ENCODE results near the gene TMEM109.

DNA sequence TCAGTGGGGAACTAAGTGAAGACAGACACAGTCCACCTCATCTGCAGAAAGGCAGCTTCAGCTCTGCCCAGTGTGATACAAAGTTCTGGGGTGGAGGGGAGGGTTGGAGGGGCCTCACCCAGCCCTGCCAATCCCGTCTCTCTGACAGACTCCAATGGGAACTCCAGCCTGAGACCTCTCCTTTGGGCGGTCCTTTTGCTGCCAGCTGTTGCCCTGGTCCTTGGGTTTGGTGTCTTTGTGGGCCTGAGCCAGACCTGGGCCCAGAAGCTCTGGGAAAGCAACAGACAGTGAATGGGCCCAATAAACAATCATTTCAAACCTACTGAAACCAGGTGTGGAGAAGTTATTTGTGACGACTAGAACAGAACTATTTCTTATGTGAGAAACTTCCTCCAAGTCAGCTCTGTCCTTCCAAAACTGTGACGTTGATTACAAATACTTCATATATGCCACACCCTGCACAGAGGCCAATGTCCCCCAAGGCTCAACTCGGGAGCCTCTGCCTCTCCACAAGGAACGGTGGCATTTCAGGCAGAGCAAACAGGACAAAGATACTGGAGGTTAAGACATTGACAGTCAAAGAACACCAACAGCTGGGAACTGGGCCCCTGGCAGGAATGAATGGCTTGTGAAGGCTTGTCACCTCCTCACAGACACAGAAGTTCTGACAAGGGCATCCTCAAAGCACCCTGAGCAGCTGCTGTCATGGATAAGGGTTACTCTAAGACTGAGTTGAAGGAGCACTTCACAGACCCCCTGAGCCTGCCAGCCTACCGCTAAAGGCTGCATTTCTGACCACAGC is 38.4 kb upstream of the TMEM109 start:
- no peak for TF ChIP-seq POLR2A (IDR thresholded peaks at IDR 0.05)
- TF ChIP-seq, protein P1, sequence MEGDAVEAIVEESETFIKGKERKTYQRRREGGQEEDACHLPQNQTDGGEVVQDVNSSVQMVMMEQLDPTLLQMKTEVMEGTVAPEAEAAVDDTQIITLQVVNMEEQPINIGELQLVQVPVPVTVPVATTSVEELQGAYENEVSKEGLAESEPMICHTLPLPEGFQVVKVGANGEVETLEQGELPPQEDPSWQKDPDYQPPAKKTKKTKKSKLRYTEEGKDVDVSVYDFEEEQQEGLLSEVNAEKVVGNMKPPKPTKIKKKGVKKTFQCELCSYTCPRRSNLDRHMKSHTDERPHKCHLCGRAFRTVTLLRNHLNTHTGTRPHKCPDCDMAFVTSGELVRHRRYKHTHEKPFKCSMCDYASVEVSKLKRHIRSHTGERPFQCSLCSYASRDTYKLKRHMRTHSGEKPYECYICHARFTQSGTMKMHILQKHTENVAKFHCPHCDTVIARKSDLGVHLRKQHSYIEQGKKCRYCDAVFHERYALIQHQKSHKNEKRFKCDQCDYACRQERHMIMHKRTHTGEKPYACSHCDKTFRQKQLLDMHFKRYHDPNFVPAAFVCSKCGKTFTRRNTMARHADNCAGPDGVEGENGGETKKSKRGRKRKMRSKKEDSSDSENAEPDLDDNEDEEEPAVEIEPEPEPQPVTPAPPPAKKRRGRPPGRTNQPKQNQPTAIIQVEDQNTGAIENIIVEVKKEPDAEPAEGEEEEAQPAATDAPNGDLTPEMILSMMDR (IDR thresholded peaks at IDR 0.05), result no peak

Measured in thyroid gland (tissue), 4 donors.